HEK293 (cell line): ENCODE results near the gene RBM26.

Experiments used
- PBX3 ChIP-seq: sonication (generic); formaldehyde crosslinking; IDR thresholded peaks from 2 replicates; pipeline ENCODE4 v1.8.1; 2022; ENCODE audit warnings: mild to moderate bottlenecking, moderate library complexity, missing genetic modification reagents
- TRIM28 ChIP-seq: IDR thresholded peaks from 2 replicates; pipeline ENCODE4 v1.6.1; 2011; ENCODE audit warnings: low read length, control low read depth, borderline replicate concordance
- YY1 ChIP-seq: fragments of 450-650 bp; formaldehyde crosslinking; IDR thresholded peaks from 2 replicates; pipeline ENCODE4 v1.5.1; 2018; ENCODE audit warnings: missing biosample characterization, missing genetic modification characterization
- ZNF174 ChIP-seq: fragments of 450-650 bp; formaldehyde crosslinking; IDR thresholded peaks from 2 replicates; pipeline ENCODE4 v1.5.0; 2017; ENCODE audit warnings: missing biosample characterization, mild to moderate bottlenecking, missing genetic modification characterization
- ZNF184 ChIP-seq: fragments of 450-650 bp; IDR thresholded peaks from 2 replicates; pipeline ENCODE4 v1.5.1; 2018; ENCODE audit warnings: missing biosample characterization, mild to moderate bottlenecking, missing genetic modification characterization
- ZNF362 ChIP-seq: fragments of 450-650 bp; formaldehyde crosslinking; IDR thresholded peaks from 2 replicates; pipeline ENCODE4 v1.5.1; 2016; ENCODE audit warnings: missing biosample characterization, missing genetic modification characterization
- ZNF501 ChIP-seq: fragments of 450-650 bp; formaldehyde crosslinking; IDR thresholded peaks from 2 replicates; pipeline ENCODE4 v1.5.1; 2016; ENCODE audit warnings: missing biosample characterization, missing genetic modification characterization
- TF ChIP-seq, protein P1 (sequence below): fragments of 450-650 bp; formaldehyde crosslinking; IDR thresholded peaks from 2 replicates; pipeline ENCODE4 v1.5.1; 2016; ENCODE audit warnings: missing biosample characterization, missing genetic modification characterization

- no peak for TF ChIP-seq YY1
- TF ChIP-seq ZNF501 (tag by site-specific recombination), result no peak
- no peak for TF ChIP-seq ZNF174 (tag by site-specific recombination)
- TF ChIP-seq PBX3 (CRISPR knock-in tag), result no peak
- TF ChIP-seq, protein P1, sequence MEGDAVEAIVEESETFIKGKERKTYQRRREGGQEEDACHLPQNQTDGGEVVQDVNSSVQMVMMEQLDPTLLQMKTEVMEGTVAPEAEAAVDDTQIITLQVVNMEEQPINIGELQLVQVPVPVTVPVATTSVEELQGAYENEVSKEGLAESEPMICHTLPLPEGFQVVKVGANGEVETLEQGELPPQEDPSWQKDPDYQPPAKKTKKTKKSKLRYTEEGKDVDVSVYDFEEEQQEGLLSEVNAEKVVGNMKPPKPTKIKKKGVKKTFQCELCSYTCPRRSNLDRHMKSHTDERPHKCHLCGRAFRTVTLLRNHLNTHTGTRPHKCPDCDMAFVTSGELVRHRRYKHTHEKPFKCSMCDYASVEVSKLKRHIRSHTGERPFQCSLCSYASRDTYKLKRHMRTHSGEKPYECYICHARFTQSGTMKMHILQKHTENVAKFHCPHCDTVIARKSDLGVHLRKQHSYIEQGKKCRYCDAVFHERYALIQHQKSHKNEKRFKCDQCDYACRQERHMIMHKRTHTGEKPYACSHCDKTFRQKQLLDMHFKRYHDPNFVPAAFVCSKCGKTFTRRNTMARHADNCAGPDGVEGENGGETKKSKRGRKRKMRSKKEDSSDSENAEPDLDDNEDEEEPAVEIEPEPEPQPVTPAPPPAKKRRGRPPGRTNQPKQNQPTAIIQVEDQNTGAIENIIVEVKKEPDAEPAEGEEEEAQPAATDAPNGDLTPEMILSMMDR (tag by site-specific recombination), result no peak
- TF ChIP-seq TRIM28, result no peak
- TF ChIP-seq ZNF362 (tag by site-specific recombination), result no peak
- TF ChIP-seq ZNF184 (tag by site-specific recombination), result no peak
These were observed 49.3 kb upstream of the RBM26 start for GRCh38 chr13:79455331-79455730.
